IPS-11a (cell line): ENCODE results near the gene CPEB2.

ENCODE experiments used
- H3K4me3 ChIP-seq: one replicate; pipeline ENCODE4 v1.5.1; 2013; ENCODE audit warnings: low read depth, low read length, control low read depth

Gene CPEB2

DNA sequence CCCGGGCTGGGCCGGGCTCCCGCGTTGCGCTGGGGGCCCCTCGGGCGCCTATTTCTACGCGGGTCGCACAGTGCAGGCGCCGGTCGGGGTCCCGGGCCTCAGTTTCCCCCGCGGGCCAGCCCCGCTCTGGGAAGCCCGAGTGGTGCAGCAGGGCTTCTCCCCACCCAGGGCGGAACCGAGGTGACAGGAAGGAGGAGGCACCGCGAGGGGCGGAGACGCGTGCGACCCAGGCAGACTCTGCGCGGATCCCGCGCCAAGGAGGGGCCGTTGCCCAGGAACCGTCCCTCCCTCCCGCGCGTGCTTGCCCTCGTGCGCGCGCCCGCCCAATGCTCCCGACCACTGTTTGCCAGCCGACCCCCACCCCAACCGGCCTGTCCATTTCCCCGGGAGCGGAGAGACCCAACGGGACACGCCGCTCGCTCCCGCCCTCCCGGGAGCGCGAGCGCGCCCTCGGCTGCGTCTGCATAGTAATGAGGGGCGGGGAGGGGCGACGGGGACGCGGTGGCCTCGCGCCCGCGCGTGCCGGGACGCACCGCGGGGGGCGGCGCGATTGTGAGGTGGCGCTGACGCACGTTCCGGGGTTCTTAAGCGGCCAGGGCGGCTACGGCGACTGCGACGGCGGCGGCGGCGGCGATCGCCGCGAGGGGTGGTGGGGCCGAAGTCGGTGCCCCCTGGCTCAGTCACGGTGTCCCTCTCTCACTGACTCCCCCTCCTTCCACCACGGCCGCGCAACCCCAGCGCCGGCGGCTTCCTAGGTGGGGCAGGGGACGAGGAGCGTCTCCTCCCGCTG, at the start of gene CPEB2:
CPEB2 (plus strand) TSS at position 613 of the 790 bp plus-strand sequence. CDS start 193 bp downstream, outside the sequence.
- peak within 1 kb of the TSS; percentile 78 for H3K4me3 ChIP-seq

DNA sequence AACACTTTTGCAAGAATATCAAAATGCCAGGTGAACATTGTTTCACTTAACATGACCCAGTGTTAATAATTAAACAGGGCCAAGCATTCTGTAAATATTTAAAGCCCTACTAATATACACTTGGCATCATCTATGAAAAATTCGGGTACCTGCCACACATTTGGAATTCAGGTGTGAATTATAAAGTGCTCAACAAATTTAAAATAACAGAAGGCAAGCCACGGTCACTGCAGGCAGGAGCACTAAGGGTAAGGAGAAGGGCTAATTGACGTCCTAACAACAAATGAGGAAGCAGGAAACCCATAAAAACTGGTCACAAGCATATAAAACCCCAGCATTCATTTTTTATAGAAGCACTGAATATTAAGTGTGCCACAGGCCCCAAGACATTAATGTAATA, 43.8 kb upstream of the CPEB2 start:
- H3K4me3 ChIP-seq = no peak overlapping the region

- H3K4me3 ChIP-seq = no peak overlapping the region
Observed at GRCh38 chr4:14961292-14961691, 41.0 kb upstream of the CPEB2 start.

- H3K4me3 ChIP-seq = no peak overlapping the region
Observed at GRCh38 chr4:14965071-14965470, 37.2 kb upstream of the CPEB2 start.

DNA sequence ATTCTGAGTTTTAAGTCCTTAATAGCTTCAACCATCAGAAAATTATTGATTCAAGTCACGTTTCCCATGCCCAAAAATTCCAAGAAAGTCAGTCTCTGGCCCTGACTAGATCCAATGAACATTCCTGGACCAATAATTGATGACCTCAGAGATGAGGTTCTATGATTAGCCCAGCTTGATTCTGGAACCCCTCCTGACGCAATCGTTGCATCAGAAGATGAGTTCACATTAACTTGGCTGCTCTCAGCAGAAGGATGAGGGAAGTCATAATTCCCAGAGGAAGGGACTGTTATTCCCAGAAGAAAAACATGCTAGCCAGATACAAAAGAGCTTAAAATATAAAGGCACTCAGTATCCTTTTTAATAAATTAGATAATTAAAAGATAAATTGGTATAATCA, 34.3 kb upstream of the CPEB2 start:
- H3K4me3 ChIP-seq = no peak overlapping the region

DNA sequence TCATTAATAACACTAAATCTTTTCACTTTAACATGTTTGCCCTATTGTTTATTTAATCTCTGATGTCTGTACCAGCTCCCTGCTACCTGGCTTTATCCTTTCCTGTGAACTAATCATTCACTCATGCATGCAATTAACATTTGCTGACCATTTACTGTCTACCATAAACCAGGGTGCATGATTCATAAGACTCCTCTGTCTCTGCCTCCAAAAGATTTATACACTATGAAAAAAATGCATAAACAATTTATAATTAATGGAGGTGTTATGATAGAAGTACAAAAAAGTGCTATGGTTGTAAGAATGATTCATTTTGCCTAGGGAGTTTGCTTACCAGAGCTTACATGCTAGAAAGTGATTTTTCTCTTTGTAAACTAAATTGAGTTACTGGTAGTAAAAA, 24.5 kb upstream of the CPEB2 start:
- no peak overlapping the region for H3K4me3 ChIP-seq

GRCh38 chr4:14984448-14984847, 17.8 kb upstream of the CPEB2 start:
- no peak overlapping the region for H3K4me3 ChIP-seq

GRCh38 chr4:14985161-14985560, 17.1 kb upstream of the CPEB2 start:
- H3K4me3 ChIP-seq = no peak overlapping the region

- H3K4me3 ChIP-seq = no peak overlapping the region
Observed at GRCh38 chr4:14985843-14986242, 16.4 kb upstream of the CPEB2 start.

GRCh38 chr4:14987054-14987453, 15.2 kb upstream of the CPEB2 start:
- H3K4me3 ChIP-seq = no peak overlapping the region

- no peak overlapping the region for H3K4me3 ChIP-seq
Observed at GRCh38 chr4:14990484-14990883, 11.8 kb upstream of the CPEB2 start.

DNA sequence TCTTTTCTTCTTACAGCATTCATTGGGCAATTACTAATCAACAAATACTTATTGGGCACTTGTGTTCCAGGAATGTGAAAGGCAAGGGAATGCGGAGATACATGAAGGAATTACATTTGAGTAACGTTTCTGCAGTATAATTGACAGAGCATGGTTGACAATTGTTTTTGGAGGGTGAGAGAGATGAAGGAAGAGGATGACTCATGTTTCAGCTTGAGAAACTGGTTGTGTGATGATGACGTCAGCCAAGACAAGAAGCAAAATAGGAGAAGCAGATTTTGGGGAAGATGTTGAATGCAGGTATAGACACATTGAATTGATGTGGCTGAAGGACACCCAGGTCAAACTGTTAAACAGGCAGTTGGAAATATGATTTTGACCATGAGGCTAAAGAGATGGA, 8.0 kb upstream of the CPEB2 start:
- no peak overlapping the region for H3K4me3 ChIP-seq

DNA sequence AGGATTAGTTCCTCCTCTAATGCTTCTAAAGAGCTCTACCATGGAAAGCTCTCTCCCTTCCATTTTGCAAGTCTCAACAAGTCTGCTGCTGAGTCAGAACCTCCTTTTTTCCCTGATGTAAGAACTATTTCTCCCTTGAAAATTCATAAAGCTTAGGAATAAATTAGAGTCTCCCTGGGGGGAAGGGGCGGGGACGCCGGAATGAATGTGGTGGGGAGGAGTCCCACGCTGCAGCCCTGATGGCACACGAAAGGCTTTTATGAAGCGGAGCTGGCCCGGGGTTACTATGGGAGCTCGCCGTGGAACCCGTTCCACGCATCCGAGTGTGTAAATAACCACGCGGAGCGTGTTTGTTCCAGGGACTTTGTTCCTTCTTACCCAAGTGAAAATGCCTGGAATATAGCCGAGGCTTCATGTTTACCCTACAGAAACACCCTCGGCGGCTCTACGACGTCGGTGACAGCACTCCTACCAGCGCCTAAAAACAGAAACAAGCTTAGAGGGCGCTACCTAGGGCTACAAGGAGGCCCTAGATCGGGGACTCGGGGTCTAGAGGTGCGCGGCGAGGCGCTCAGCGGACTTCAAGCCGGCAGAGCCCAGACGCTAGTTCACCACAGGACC, 923 bp upstream of the CPEB2 start:
- peak overlapping the region; percentile 78 for H3K4me3 ChIP-seq

- H3K4me3 ChIP-seq = peak overlapping the region; percentile 78
Observed at GRCh38 chr4:15002659-15003400, 549 bp downstream of the CPEB2 start.

GRCh38 chr4:15003401-15003890, 1.2 kb downstream of the CPEB2 start:
- peak overlapping the region; percentile 78 for H3K4me3 ChIP-seq

DNA sequence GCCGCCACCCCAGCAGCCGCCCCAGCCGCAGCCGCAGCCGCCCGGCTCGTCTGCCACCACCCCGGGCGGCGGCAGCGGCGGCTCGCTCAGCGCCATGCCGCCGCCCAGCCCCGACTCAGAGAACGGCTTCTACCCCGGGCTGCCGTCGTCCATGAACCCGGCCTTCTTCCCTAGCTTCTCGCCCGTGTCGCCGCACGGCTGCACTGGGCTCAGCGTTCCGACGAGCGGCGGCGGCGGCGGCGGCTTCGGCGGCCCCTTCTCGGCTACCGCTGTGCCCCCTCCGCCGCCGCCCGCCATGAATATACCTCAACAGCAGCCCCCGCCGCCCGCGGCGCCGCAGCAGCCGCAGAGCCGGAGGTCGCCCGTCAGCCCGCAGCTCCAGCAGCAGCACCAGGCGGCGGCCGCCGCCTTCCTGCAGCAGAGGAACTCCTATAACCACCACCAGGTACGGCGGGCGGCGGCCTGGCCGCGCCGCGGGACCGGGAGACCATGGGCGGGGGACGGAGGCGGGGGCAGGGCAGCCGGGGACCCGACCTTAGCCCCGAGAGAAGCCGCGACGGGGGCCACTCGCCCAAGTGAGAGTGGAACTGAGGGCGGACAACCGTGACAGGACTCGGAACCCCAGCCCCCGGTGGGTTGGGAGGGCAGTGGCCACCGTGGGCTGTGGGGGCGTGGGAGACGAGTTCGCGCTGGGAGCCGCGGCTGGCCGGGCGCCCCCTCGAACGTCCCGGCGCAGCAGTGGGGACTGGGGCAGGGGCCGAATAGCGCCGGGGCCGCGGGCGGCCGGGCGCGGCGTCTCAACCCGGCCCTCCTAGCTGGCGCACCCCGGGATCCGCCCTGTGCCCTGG, 1.8 kb downstream of the CPEB2 start:
- peak overlapping the region; percentile 54 for H3K4me3 ChIP-seq

DNA sequence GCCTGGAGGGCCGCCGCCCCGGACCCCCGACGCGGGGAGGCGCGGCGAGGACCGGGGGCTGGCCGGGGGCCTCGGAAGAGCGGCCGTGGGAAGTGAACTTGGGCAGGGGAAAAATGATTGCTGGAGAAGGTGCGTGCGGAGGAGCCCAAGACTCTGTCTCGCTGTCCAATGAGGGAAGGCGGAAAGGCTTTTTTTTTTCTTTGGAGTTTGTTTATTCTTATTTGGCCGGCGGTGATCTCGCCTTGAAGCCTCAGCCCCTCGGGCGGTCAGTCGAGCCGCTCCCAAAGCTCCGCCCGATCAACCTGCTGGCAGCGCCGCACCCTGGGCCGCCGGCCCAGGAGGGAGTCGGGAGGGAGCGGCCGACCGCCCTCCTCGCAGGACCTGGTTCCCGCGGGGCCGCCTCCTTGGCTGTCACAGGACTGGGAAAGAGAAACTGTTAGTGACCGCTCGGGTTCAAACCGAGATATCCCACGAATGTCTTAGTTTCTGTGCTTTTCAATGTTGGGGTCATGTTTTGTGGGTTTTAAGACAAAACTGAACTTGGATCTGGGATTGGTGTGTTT, 2.5 kb downstream of the CPEB2 start:
- H3K4me3 ChIP-seq = peak overlapping the region; percentile 54

DNA sequence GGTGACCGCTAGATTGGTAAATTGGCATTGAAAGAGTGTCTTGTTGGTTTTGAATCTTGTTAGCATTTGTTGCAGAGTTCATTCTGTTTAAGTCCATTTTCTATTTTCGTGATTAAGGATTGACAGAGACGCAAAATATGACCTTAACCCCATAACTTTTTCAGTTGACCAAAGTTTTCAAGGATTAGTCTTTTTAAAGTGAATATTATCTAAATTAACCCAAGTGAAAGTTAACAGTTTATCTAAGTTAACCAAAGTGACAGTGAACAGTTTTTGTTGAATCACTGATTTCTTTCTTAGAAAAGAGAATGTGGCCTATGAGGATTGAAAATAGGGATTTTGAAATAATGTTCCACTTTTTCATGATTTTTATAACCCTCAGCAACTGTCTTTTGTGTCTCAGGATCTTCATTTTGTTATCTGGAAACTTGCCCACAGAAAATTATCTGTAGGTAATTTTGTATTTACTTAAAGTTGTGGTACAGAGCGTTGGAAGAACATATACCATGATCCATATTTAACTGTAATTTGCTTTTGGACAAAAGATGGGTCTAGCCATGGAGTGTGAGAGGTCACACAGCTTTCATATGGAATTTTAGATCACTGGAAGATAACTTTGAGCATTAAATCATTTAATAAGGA, 3.3 kb downstream of the CPEB2 start:
- peak overlapping the region; percentile 54 for H3K4me3 ChIP-seq

DNA sequence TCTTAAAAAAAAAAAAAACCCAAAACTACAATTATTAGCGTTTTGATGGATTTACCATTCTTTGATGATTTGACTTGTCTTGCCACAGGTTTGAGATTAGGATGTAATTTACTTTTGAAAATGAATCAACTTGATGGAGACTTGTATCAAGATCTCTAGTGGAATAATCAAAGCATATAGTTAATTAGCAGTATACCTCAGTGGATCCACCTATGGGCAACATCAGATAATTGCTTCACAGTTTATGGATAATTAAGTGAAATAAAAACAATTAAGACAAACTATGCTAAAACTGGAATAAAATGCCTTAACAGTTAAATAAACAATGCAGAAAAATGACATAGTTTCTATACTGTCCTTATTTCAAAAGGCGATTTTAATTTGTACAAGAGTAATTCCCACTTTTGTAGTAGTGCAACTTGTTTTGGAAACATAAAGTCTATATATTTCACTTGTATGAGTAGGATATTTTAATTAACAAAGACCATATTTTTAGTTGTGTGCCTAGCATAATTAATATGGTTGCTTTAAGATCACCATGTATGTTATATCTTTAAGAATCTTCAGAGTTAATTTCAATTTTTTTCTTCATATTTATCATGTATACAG, 4.2 kb downstream of the CPEB2 start:
- no peak overlapping the region for H3K4me3 ChIP-seq

GRCh38 chr4:15007201-15007600, 4.9 kb downstream of the CPEB2 start:
- no peak overlapping the region for H3K4me3 ChIP-seq
